HEK293 (cell line): ENCODE measurements around the gene GIPC2.

Source experiments
- CTCF ChIP-seq: fragments of 450-650 bp; formaldehyde crosslinking; IDR thresholded peaks from 2 replicates; pipeline ENCODE4 v1.5.1; 2016; ENCODE audit warnings: missing biosample characterization, missing genetic modification characterization
- KLF7 ChIP-seq: fragments of 450-650 bp; formaldehyde crosslinking; IDR thresholded peaks from 2 replicates; pipeline ENCODE4 v1.5.1; 2016; ENCODE audit warnings: missing biosample characterization, missing genetic modification characterization, borderline replicate concordance
- ZNF292 ChIP-seq: fragments of 450-650 bp; formaldehyde crosslinking; IDR thresholded peaks from 2 replicates; pipeline ENCODE4 v1.5.1; 2016; ENCODE audit warnings: low read depth, missing biosample characterization, missing genetic modification characterization, borderline replicate concordance
- TF ChIP-seq, protein P1 (sequence below): fragments of 450-650 bp; formaldehyde crosslinking; IDR thresholded peaks from 2 replicates; pipeline ENCODE4 v1.5.1; 2016; ENCODE audit warnings: missing biosample characterization, missing genetic modification characterization

DNA sequence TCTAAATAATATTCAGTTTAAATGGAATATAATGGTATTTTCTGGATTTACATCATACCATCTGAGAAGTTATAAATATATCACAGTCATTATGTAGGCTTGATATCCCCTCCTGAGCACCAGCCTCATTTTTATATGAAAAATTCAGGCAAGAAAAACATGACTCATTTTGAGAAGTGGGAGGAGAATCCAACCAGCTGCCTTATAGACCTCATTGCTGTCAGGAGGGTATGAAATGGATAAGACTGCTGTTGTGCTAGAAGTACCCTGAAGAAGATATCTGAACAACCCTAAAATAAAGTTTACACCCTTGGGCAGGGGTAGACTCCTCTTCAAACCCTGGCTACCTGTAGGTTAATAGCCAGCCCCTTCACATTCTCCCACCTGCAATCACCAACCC, 8.8 kb downstream of the GIPC2 start:
- TF ChIP-seq KLF7 (tag by site-specific recombination) = no peak
- TF ChIP-seq, protein P1, sequence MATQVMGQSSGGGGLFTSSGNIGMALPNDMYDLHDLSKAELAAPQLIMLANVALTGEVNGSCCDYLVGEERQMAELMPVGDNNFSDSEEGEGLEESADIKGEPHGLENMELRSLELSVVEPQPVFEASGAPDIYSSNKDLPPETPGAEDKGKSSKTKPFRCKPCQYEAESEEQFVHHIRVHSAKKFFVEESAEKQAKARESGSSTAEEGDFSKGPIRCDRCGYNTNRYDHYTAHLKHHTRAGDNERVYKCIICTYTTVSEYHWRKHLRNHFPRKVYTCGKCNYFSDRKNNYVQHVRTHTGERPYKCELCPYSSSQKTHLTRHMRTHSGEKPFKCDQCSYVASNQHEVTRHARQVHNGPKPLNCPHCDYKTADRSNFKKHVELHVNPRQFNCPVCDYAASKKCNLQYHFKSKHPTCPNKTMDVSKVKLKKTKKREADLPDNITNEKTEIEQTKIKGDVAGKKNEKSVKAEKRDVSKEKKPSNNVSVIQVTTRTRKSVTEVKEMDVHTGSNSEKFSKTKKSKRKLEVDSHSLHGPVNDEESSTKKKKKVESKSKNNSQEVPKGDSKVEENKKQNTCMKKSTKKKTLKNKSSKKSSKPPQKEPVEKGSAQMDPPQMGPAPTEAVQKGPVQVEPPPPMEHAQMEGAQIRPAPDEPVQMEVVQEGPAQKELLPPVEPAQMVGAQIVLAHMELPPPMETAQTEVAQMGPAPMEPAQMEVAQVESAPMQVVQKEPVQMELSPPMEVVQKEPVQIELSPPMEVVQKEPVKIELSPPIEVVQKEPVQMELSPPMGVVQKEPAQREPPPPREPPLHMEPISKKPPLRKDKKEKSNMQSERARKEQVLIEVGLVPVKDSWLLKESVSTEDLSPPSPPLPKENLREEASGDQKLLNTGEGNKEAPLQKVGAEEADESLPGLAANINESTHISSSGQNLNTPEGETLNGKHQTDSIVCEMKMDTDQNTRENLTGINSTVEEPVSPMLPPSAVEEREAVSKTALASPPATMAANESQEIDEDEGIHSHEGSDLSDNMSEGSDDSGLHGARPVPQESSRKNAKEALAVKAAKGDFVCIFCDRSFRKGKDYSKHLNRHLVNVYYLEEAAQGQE (tag by site-specific recombination) = no peak
- TF ChIP-seq CTCF (tag by site-specific recombination) = no peak
- no peak for TF ChIP-seq ZNF292 (tag by site-specific recombination)
